IMR-90 (cell line): ENCODE data around the gene OGFR. TPM values are rescaled to one million over a fixed set of nuclear protein-coding genes. Genes with fewer than 3 reads are reported as not detected.

Experiments
- ATAC-seq: fragments of 200-7000 bp; cut with Tn5 transposase; 2 replicates; pipeline ENCODE4 v1.9.1; 2020; ENCODE audit warnings: low read depth, mild to moderate bottlenecking, moderate library complexity
- BruUV-seq: library from RNA; stranded (reverse); fragments of 400-500 nt; replicated peaks from 2 replicates; lab custom pipeline; 2021; lab: Mats Ljungman, UMichigan
- CTCF ChIA-PET: fragments of 300-600 bp; formaldehyde crosslinking; extraction: SDS; loops from one replicate; lab custom pipeline; 2021; ENCODE audit warnings: antibody characterized with exemption; lab: Yijun Ruan, JAX
- POLR2A ChIA-PET: fragments of 300-600 bp; sonication (Branson Sonifier 250); formaldehyde crosslinking; loops from one replicate; lab custom pipeline; 2022; ENCODE audit warnings: antibody characterized with exemption; ENCODE audit not compliant: unreplicated experiment; lab: Charles Lee
- DNase-seq: peaks from one replicate; pipeline ENCODE4 v3.0.0; 2013
- H2AFZ ChIP-seq: replicated peaks from 2 replicates; pipeline ENCODE3; 2013; ENCODE audit warnings: low read length, mild to moderate bottlenecking; ENCODE audit not compliant: poor library complexity
- H2AK5ac ChIP-seq: 2 replicates; pipeline ENCODE4 v1.6.1; 2013; ENCODE audit warnings: low read depth, low read length, inconsistent platforms
- H2AK9ac ChIP-seq: replicated peaks from 2 replicates; pipeline ENCODE3; 2013; ENCODE audit warnings: mild to moderate bottlenecking, low read depth, low read length, moderate library complexity; ENCODE audit not compliant: poor library complexity
- H2BK120ac ChIP-seq: 2 replicates; pipeline ENCODE4 v1.6.1; 2013; ENCODE audit warnings: low read depth, low read length, inconsistent platforms
- H2BK15ac ChIP-seq: 3 replicates; pipeline ENCODE4 v1.6.1; 2013; ENCODE audit warnings: low read depth, low read length, inconsistent platforms
- H2BK20ac ChIP-seq: 2 replicates; pipeline ENCODE4 v1.6.1; 2013; ENCODE audit warnings: low read depth, mild to moderate bottlenecking, inconsistent platforms, low read length, moderate library complexity
- H2BK5ac ChIP-seq: 2 replicates; pipeline ENCODE4 v1.6.1; 2013; ENCODE audit warnings: mild to moderate bottlenecking, low read depth, low read length, inconsistent platforms; ENCODE audit not compliant: poor library complexity, severe bottlenecking
- H3K14ac ChIP-seq: replicated peaks from 2 replicates; pipeline ENCODE4 v1.6.1; 2013; ENCODE audit warnings: low read depth, low read length, inconsistent platforms
- H3K18ac ChIP-seq: 2 replicates; pipeline ENCODE4 v1.6.1; 2013; ENCODE audit warnings: low read depth, low read length, control low read depth
- H3K23ac ChIP-seq: 2 replicates; pipeline ENCODE4 v1.6.1; 2013; ENCODE audit warnings: low read depth, low read length, inconsistent platforms
- H3K27ac ChIP-seq: 2 replicates; pipeline ENCODE4 v1.5.1; 2013; ENCODE audit warnings: mild to moderate bottlenecking, control low read depth, low read length; ENCODE audit not compliant: insufficient read depth
- H3K27me3 ChIP-seq: 2 replicates; pipeline ENCODE4 v1.6.1; 2013; ENCODE audit warnings: low read length; ENCODE audit not compliant: control insufficient read depth, insufficient read depth
- H3K36me3 ChIP-seq: 2 replicates; pipeline ENCODE4 v1.6.1; 2013; ENCODE audit warnings: low read length, mixed read lengths; ENCODE audit not compliant: control insufficient read depth, insufficient read depth
- H3K4ac ChIP-seq: 2 replicates; pipeline ENCODE4 v1.6.1; 2013; ENCODE audit warnings: low read depth, low read length, inconsistent platforms
- H3K4me1 ChIP-seq: 2 replicates; pipeline ENCODE4 v1.6.1; 2013; ENCODE audit warnings: low read length, mixed read lengths; ENCODE audit not compliant: control insufficient read depth, insufficient read depth
- H3K4me2 ChIP-seq: 2 replicates; pipeline ENCODE4 v1.6.1; 2013; ENCODE audit warnings: low read depth, mild to moderate bottlenecking, control low read depth, low read length, moderate library complexity
- H3K4me3 ChIP-seq: 2 replicates; pipeline ENCODE4 v1.5.1; 2013; ENCODE audit warnings: low read depth, mild to moderate bottlenecking, control low read depth, low read length, moderate library complexity; ENCODE audit not compliant: insufficient read depth
- H3K56ac ChIP-seq: 2 replicates; pipeline ENCODE4 v1.6.1; 2013; ENCODE audit warnings: low read length, inconsistent platforms; ENCODE audit not compliant: insufficient read depth; ENCODE audit errors: extremely low read depth
- H3K79me1 ChIP-seq, 2 experiments: 2 replicates each; pipeline ENCODE4 v1.6.1; 2013; ENCODE audit warnings: low read length in 2 of 2, inconsistent platforms in 1 of 2, low read depth in 1 of 2
- H3K9ac ChIP-seq: 2 replicates; pipeline ENCODE4 v1.6.1; 2013; ENCODE audit warnings: low read depth, low read length, control low read depth
- H3K9me1 ChIP-seq: 2 replicates; pipeline ENCODE4 v1.6.1; 2013; ENCODE audit warnings: low read length, inconsistent platforms; ENCODE audit not compliant: insufficient read depth
- H3K9me3 ChIP-seq: 2 replicates; pipeline ENCODE4 v1.6.1; 2013; ENCODE audit warnings: low read length; ENCODE audit not compliant: control insufficient read depth, insufficient read depth
- H4K20me1 ChIP-seq: 2 replicates; pipeline ENCODE4 v1.6.1; 2013; ENCODE audit warnings: low read length, inconsistent platforms; ENCODE audit not compliant: insufficient read depth
- H4K5ac ChIP-seq: 2 replicates; pipeline ENCODE4 v1.6.1; 2013; ENCODE audit warnings: mild to moderate bottlenecking, low read depth, low read length, control low read depth
- H4K8ac ChIP-seq, 2 experiments: 2 replicates each; pipeline ENCODE4 v1.6.1; 2013; ENCODE audit warnings: low read depth in 2 of 2, low read length in 2 of 2, control low read depth in 1 of 2, inconsistent platforms in 1 of 2
- H4K91ac ChIP-seq: 2 replicates; pipeline ENCODE4 v1.6.1; 2013; ENCODE audit warnings: low read depth, low read length, inconsistent platforms; ENCODE audit not compliant: insufficient read depth
- BHLHE40 ChIP-seq: fragments of 150-350 bp; IDR thresholded peaks from 2 replicates; pipeline ENCODE4 v1.6.1; 2016; ENCODE audit warnings: mild to moderate bottlenecking, low read depth, low read length
- CEBPB ChIP-seq: IDR thresholded peaks from 2 replicates; pipeline ENCODE4 v1.6.1; 2012; ENCODE audit warnings: low read depth, low read length, improper control_type of control experiment
- CHD1 ChIP-seq: IDR thresholded peaks from 2 replicates; pipeline ENCODE4 v1.6.1; 2012; ENCODE audit warnings: low read depth, low read length, improper control_type of control experiment
- MAZ ChIP-seq: IDR thresholded peaks from 2 replicates; pipeline ENCODE4 v1.6.1; 2012; ENCODE audit warnings: low read depth, mild to moderate bottlenecking, low read length, improper control_type of control experiment, moderate library complexity, borderline replicate concordance
- NFE2L2 ChIP-seq: fragments of 150-350 bp; IDR thresholded peaks from 2 replicates; pipeline ENCODE4 v1.6.1; 2016; ENCODE audit warnings: low read depth, mild to moderate bottlenecking, low read length
- POLR2A ChIP-seq: IDR thresholded peaks from 2 replicates; pipeline ENCODE4 v1.6.1; 2012; ENCODE audit warnings: mild to moderate bottlenecking, low read depth, low read length
- RAD21 ChIP-seq: IDR thresholded peaks from 2 replicates; pipeline ENCODE4 v1.6.1; 2012; ENCODE audit warnings: low read length, improper control_type of control experiment
- RCOR1 ChIP-seq: IDR thresholded peaks from 2 replicates; pipeline ENCODE4 v1.6.1; 2012; ENCODE audit warnings: mild to moderate bottlenecking, low read length, improper control_type of control experiment; ENCODE audit not compliant: insufficient replicate concordance
- RFX5 ChIP-seq: IDR thresholded peaks from 2 replicates; pipeline ENCODE4 v1.8.0; 2012; ENCODE audit warnings: low read depth, mild to moderate bottlenecking, low read length, moderate library complexity
- SMC3 ChIP-seq: fragments of 150-350 bp; IDR thresholded peaks from 2 replicates; pipeline ENCODE4 v1.6.1; 2016; ENCODE audit warnings: low read depth, mild to moderate bottlenecking, antibody characterized with exemption, low read length, moderate library complexity
- WGBS, 2 experiments: methylation state at CpG; one replicate each; pipeline versions ENCODE4 v1.1.5 to v1.1.7; 2013; ENCODE audit warnings: missing lambda C conversion rate in 2 of 2; ENCODE audit not compliant: insufficient read length in 1 of 2; ENCODE audit errors: extremely low coverage in 2 of 2; 5-methylcytosine and 5-hydroxymethylcytosine counted together
- dilution Hi-C: fragments of 300-500 bp; cut with HindIII; formaldehyde crosslinking; loops from one replicate; pipeline ENCODE4 v1.14.3; 2018; ENCODE audit warnings: low sequenced_read_pairs; ENCODE audit not compliant: unreplicated experiment
- in situ Hi-C: fragments of 300-500 bp; cut with MboI; formaldehyde crosslinking; loops from 3 replicates; pipeline ENCODE4 v1.14.3; 2019; ENCODE audit warnings: low sequenced_read_pairs, inconsistent platforms, mixed read lengths
- intact Hi-C: fragments of 100-400 bp; cut with micrococcal nuclease; formaldehyde crosslinking; loops from 2 replicates; pipeline ENCODE4 v1.10.0; 2022
- polyA plus RNA-seq, 3 experiments: library from polyadenylated mRNA; depleted of rRNA; stranded (reverse); fragments of >200 nt; gene quantifications; 2 replicates each; pipeline ENCODE4 v1.2.3, GENCODE V29; 2012; ENCODE audit warnings: low replicate concordance in 1 of 3
- total RNA-seq: library from RNA; depleted of rRNA; stranded (reverse); fragments of >200 nt; gene quantifications from 2 replicates; pipeline ENCODE4 v1.2.3, GENCODE V29; 2012
- TF ChIP-seq, protein P1 (sequence below): conservative IDR thresholded peaks from 2 replicates; pipeline ENCODE4 v1.5.1; 2012; ENCODE audit warnings: mild to moderate bottlenecking, low read depth, low read length, improper control_type of control experiment

OGFR gene
- total and polyA plus RNA-seq, 2 of the 4 experiments (the other 2 are of a cell fraction), result 22.4 to 30.1 TPM

DNA sequence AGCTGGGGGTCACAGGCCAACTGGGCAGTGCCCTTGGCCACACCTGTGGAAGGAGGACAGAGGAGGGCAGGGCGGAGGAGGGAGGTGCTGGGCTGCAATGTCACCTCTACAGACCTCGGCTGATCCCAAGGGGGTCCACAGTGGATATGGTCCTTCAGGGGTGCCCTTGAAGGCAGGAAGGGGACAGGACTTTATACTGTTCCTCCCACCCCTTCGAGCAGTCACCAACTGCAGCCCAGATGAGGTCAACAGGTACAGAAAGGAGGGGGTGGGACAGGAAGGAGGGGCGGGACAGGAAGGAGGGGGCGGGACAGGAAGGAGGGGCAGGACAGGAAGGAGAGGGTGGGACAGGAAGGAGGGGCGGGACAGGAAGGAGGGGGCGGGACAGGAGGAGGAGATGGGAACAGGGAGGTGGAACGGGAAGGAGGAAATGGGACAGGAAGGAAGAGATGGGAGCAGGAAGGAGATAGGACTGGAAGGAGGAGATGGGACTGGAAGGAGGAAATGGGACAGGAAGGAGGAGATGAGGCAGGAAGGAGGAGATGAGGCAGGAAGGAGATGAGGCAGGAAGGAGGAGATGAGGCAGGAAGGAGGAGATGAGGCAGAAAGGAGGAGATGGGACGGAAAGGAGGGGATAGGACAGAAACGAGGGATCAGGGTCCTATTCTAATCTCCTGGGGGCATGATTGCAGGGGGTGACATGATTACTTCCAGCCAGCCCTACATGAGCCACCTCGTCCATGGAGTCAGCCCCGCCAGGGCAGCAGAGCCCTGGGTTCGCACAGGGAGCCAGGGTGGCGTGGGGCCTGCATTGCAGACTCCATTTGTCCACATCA, 27.7 kb upstream of the OGFR start (continued):
- TF ChIP-seq BHLHE40 (no peak), RCOR1 (no peak)

DNA sequence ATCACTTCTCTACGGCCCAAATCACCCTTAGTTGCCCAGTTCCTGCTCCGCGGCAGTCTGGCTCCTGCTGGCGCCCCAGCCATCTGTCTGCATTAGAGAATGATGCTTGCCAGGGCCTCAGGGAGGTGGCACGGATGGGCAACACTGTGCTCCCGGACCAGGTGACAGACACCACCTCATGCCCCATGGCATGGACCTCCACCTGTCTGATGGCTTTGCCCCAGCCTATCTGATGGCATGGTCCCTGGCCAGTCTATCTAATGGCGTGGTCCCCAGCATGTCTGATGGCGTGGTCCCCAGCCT, 27.2 kb upstream of the OGFR start:
- peaks cover 5% of the 10 kb centered on the region; the same call in 1 of the 2 replicates for H3K4me1 ChIP-seq
- H2BK20ac ChIP-seq, result no peak overlapping the region
- H3K9me1 ChIP-seq, result no peaks in the 10 kb centered on the region; the same call in 1 of the 2 replicates
- no peak overlapping the region for H3K18ac ChIP-seq
- intact Hi-C loops, result no loop called here
- no peak overlapping the region for H3K4ac ChIP-seq
- no peak overlapping the region for H4K5ac ChIP-seq
- WGBS, 2 experiments, result 86% methylated on average over 5 of the region's 8 CpGs; no CpG with 5 or more reads in 1 of the 2 experiments
- peaks cover 2% of the 10 kb centered on the region; the same call in 1 of the 2 replicates for H3K27me3 ChIP-seq
- ChIA-PET POLR2A (no interaction called here), CTCF (no interaction called here)
- TF ChIP-seq BHLHE40 (no peak), RAD21 (no peak), MAZ (no peak), NFE2L2 (no peak), POLR2A (no peak), RCOR1 (no peak), RFX5 (no peak), SMC3 (no peak), CHD1 (no peak), CEBPB (no peak)
- TF ChIP-seq, protein P1, sequence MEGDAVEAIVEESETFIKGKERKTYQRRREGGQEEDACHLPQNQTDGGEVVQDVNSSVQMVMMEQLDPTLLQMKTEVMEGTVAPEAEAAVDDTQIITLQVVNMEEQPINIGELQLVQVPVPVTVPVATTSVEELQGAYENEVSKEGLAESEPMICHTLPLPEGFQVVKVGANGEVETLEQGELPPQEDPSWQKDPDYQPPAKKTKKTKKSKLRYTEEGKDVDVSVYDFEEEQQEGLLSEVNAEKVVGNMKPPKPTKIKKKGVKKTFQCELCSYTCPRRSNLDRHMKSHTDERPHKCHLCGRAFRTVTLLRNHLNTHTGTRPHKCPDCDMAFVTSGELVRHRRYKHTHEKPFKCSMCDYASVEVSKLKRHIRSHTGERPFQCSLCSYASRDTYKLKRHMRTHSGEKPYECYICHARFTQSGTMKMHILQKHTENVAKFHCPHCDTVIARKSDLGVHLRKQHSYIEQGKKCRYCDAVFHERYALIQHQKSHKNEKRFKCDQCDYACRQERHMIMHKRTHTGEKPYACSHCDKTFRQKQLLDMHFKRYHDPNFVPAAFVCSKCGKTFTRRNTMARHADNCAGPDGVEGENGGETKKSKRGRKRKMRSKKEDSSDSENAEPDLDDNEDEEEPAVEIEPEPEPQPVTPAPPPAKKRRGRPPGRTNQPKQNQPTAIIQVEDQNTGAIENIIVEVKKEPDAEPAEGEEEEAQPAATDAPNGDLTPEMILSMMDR, result no peak
- no peak overlapping the region for H3K14ac ChIP-seq
- peak overlapping the region; percentile 67; the same call in 1 of the 2 replicates for H2AK5ac ChIP-seq
- no peak overlapping the region for H3K23ac ChIP-seq
- no peak for ATAC-seq
- in situ Hi-C loops, result no loop called here
- H2BK120ac ChIP-seq, result no peak overlapping the region
- H2BK5ac ChIP-seq, result no peak overlapping the region
- no peak for DNase-seq
- H4K8ac ChIP-seq, result peak overlapping the region in 1 of 2 experiments; percentile 89; a peak in 3 of 4 replicates
- no peak overlapping the region for H3K9ac ChIP-seq
- H2BK15ac ChIP-seq, result no peak overlapping the region
- no peak overlapping the region for H3K4me2 ChIP-seq
- H3K79me1 ChIP-seq, result no peaks in the 10 kb centered on the region
- no peaks in the 10 kb centered on the region for H3K36me3 ChIP-seq
- no TSS peak for BruUV-seq
- no peaks in the 10 kb centered on the region for H4K20me1 ChIP-seq
- H4K91ac ChIP-seq, result no peak overlapping the region
- no peaks in the 10 kb centered on the region for H3K9me3 ChIP-seq
- H2AFZ ChIP-seq, result no peak overlapping the region
- no peak overlapping the region for H3K56ac ChIP-seq
- H3K27ac ChIP-seq, result no peak overlapping the region
- dilution Hi-C loops, result no loop called here
- H3K4me3 ChIP-seq, result no peak overlapping the region
- H2AK9ac ChIP-seq, result peak overlapping the region; percentile 55
